ENCODE measurements around the gene CHN1.

Gene CHN1

GRCh38 chr2:174826051-174826450, 179.1 kb downstream of the CHN1 start:
- Histone ChIP-seq H3K27ac (no peak overlapping the region), H3K36me3 (ENCODE audit: insufficient read depth) (no peaks in the 10 kb centered on the region), H2AFZ (ENCODE audit: low read depth) (no peak overlapping the region), H3K4me2 (no peak overlapping the region), H3K4me3 (IDR thresholded peaks at IDR 0.05; ENCODE audit: insufficient read depth, low read depth, low read length) (no peak overlapping the region), H4K20me1 (ENCODE audit: insufficient read depth) (no peaks in the 10 kb centered on the region), H3K4me1 (ENCODE audit: low read depth, poor library complexity, severe bottlenecking) (no peaks in the 10 kb centered on the region), H3K79me2 (ENCODE audit: insufficient read depth, low read depth) (no peaks in the 10 kb centered on the region), H3K27me3 (ENCODE audit: insufficient read depth, low read depth) (no peaks in the 10 kb centered on the region), H3K9ac (no peak overlapping the region)
- TF ChIP-seq, protein P1, sequence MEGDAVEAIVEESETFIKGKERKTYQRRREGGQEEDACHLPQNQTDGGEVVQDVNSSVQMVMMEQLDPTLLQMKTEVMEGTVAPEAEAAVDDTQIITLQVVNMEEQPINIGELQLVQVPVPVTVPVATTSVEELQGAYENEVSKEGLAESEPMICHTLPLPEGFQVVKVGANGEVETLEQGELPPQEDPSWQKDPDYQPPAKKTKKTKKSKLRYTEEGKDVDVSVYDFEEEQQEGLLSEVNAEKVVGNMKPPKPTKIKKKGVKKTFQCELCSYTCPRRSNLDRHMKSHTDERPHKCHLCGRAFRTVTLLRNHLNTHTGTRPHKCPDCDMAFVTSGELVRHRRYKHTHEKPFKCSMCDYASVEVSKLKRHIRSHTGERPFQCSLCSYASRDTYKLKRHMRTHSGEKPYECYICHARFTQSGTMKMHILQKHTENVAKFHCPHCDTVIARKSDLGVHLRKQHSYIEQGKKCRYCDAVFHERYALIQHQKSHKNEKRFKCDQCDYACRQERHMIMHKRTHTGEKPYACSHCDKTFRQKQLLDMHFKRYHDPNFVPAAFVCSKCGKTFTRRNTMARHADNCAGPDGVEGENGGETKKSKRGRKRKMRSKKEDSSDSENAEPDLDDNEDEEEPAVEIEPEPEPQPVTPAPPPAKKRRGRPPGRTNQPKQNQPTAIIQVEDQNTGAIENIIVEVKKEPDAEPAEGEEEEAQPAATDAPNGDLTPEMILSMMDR (conservative IDR thresholded peaks at IDR 0.05; ENCODE audit: low read depth, low read length) = no peak

- no peaks in the 10 kb centered on the region for H3K27me3 ChIP-seq (ENCODE audit: insufficient read depth, low read depth)
- no peaks in the 10 kb centered on the region for H3K4me1 ChIP-seq (ENCODE audit: low read depth, poor library complexity, severe bottlenecking)
- no peaks in the 10 kb centered on the region for H3K79me2 ChIP-seq (ENCODE audit: insufficient read depth, low read depth)
- H3K4me2 ChIP-seq = no peak overlapping the region
- no peak overlapping the region for H3K9ac ChIP-seq
- no peaks in the 10 kb centered on the region for H4K20me1 ChIP-seq (ENCODE audit: insufficient read depth)
- no peak overlapping the region for H3K4me3 ChIP-seq (IDR thresholded peaks at IDR 0.05; ENCODE audit: insufficient read depth, low read depth, low read length)
- TF ChIP-seq, protein P1 (conservative IDR thresholded peaks at IDR 0.05; ENCODE audit: low read depth, low read length) = no peak
- no peak overlapping the region for H2AFZ ChIP-seq (ENCODE audit: low read depth)
- no peak overlapping the region for H3K27ac ChIP-seq
- H3K36me3 ChIP-seq (ENCODE audit: insufficient read depth) = no peaks in the 10 kb centered on the region
Measured at GRCh38 chr2:174824068-174824467, 181.1 kb downstream of the CHN1 start.

DNA sequence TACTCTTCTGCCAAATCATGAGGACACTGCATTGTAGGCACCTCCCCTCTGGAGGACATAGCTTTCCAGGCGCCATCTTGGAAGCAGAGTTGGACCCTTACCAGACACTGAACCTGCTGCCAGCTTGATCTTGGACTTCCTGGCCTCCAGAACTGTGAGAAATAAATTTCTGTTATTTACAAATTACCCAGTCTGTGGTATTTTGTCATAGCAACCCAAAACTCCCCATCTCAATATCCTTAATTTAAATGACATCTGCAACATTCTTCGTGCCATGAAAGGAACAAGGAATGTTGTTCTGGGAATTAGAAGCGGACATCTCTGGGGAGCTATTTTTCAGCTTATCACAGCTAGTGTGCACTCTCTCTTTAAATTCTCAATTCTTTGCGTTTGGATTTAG, 183.6 kb downstream of the CHN1 start:
- Histone ChIP-seq H3K36me3 (ENCODE audit: insufficient read depth) (no peaks in the 10 kb centered on the region), H3K4me1 (ENCODE audit: low read depth, poor library complexity, severe bottlenecking) (no peaks in the 10 kb centered on the region), H3K4me2 (no peak overlapping the region), H2AFZ (ENCODE audit: low read depth) (no peak overlapping the region), H3K9ac (no peak overlapping the region), H3K4me3 (IDR thresholded peaks at IDR 0.05; ENCODE audit: insufficient read depth, low read depth, low read length) (no peak overlapping the region), H4K20me1 (ENCODE audit: insufficient read depth) (no peaks in the 10 kb centered on the region), H3K27ac (no peak overlapping the region), H3K27me3 (ENCODE audit: insufficient read depth, low read depth) (no peaks in the 10 kb centered on the region), H3K79me2 (ENCODE audit: insufficient read depth, low read depth) (no peaks in the 10 kb centered on the region)
- TF ChIP-seq, protein P1 (conservative IDR thresholded peaks at IDR 0.05; ENCODE audit: low read depth, low read length) = no peak

GRCh38 chr2:174820361-174820760, 184.8 kb downstream of the CHN1 start:
- Histone ChIP-seq H3K4me3 (IDR thresholded peaks at IDR 0.05; ENCODE audit: insufficient read depth, low read depth, low read length) (no peak overlapping the region), H4K20me1 (ENCODE audit: insufficient read depth) (no peaks in the 10 kb centered on the region), H2AFZ (ENCODE audit: low read depth) (no peak overlapping the region), H3K27ac (no peak overlapping the region), H3K4me2 (no peak overlapping the region), H3K4me1 (ENCODE audit: low read depth, poor library complexity, severe bottlenecking) (no peaks in the 10 kb centered on the region), H3K9ac (no peak overlapping the region), H3K79me2 (ENCODE audit: insufficient read depth, low read depth) (no peaks in the 10 kb centered on the region), H3K27me3 (ENCODE audit: insufficient read depth, low read depth) (no peaks in the 10 kb centered on the region), H3K36me3 (ENCODE audit: insufficient read depth) (no peaks in the 10 kb centered on the region)
- TF ChIP-seq, protein P1 (conservative IDR thresholded peaks at IDR 0.05; ENCODE audit: low read depth, low read length) = no peak

All from KMS-11 (cell line).